DLD1 (cell line): ENCODE measurements around the gene BIRC2.

Source experiments
- in situ Hi-C: cut with HindIII; loops from 2 replicates; pipeline ENCODE4 v1.10.0; 2017; ENCODE audit warnings: low sequenced_read_pairs

BIRC2 gene

GRCh38 chr11:102322560-102322959, 24.5 kb upstream of the BIRC2 start:
- in situ Hi-C loops, result no loop called here

GRCh38 chr11:102323542-102324251, 23.3 kb upstream of the BIRC2 start:
- in situ Hi-C loops, result no loop called here

- in situ Hi-C loops, result no loop called here
These were observed 21.9 kb upstream of the BIRC2 start for GRCh38 chr11:102325088-102325487.

- in situ Hi-C loops, result no loop called here
These were observed 18.3 kb upstream of the BIRC2 start for GRCh38 chr11:102328748-102329147.

DNA sequence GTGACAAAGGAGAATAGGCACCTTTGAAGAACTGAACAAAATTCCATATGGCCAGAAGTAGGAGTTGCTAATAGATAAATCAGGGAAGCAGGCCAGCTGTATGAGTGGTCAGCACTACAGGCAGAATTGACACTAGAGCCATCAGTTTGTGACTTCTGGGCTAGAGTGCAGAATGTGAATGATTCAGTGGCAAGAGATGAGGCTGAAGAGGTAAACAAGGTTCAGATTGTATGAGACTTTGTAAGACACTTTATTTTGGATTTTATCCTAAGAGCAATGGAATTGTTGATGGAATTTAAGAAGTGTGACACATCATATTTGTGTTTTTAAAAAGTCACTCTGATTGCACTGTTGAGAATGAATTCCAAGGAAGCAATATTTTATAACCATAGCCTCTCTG, 16.8 kb upstream of the BIRC2 start:
- in situ Hi-C loops, result no loop called here

DNA sequence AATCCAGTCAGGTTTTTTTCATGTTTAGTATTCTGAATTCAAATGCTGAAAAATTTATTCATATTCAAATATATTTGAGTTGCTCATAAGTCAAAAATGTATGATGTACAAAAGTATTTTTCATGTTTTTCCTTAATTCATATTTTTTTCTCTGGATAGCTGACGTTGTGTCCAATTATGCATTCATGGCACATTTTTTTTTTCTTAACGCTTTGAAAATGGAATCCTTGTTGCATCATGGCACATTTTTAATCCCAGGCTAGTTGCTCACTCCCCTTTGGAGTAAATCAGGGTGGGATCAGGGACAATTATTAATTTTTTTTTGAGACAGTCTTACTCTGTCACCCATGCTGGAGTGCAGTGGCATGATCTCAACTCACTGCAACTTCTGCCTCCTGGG, 15.7 kb upstream of the BIRC2 start:
- in situ Hi-C loops, result no loop called here

DNA sequence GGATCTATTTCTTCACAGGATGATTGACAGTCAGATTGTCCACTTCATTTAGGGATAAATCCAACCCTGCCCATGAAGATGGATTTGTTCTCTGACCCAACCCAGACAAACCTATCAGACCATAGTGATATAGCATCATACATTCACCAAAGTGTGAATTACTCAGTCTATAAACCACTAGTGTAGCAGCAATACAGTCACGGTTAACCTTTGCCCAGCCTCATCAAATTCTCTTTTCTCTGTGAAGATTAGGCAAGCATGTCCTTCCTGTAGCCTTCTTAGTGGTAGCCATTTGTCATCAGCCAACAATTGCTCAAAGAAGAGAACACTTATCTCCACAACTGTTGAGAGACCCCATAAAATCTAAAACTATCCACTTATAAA, 14.4 kb upstream of the BIRC2 start:
- in situ Hi-C loops, result no loop called here

GRCh38 chr11:102338479-102339010, 8.5 kb upstream of the BIRC2 start:
- in situ Hi-C loops, result no loop called here

DNA sequence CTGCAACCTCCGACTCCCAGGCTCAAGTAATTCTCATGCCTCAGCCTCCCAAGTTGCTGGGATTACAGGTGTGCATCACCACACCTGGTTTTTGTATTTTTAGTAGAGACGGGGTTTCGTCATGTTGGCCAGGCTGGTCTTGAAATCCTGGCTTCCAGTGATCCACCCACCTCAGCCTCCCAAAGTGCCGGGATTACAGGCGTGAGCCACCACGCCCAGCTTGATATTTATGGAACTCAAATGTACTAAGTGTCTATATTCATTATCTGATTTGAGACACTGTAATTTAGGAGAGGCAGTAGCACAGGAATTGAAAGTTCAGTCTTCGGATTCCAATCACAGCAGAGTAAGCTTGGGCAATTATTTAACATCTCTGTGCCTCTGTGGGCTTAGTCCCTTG, 5.7 kb upstream of the BIRC2 start:
- in situ Hi-C loops, result loop anchor here (10.0 kb wide), 1 partner anchor 153 kb away; no protein-coding TSS in a partner anchor

GRCh38 chr11:102341844-102342318, 5.1 kb upstream of the BIRC2 start:
- in situ Hi-C loops, result loop anchor here (10.0 kb wide), 1 partner anchor 153 kb away; no protein-coding TSS in a partner anchor

DNA sequence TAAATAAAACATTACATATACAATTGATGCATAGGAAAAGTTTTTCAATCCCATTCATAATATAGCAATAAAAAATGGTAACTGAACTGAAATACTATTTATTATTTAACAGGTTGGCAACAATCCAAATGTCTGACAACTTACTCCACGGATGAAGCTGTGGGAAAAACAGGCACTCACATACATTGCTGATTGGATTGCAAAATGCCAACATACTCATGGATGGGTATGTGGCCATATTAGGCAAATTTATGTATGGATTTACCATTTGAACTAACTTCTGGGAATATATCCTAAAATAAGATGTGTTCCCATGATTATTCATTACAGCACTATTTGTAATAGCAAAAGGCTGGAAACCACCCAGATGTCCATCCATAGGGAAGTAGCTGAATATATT, 3.2 kb upstream of the BIRC2 start:
- in situ Hi-C loops, result loop anchor here (10.0 kb wide), 1 partner anchor 151 kb away; no protein-coding TSS in a partner anchor

DNA sequence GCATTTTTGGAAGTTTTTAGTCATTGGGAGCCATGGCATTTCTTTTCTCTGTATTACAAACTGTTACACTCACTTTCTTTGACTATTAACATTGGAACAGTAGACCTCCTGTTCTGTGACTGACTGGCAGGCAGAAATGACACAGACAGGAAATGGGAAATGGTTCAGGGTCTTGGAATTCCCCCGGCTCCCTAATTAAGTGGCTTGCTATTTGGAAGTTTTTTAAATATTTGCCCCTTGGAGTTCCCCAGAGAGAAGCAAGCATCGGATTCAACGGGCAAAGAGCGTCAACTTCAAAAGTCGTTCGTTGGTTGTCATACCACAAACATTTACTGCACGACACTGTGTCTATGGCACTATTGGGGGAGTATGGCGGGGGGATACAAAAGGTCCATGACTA, 1.1 kb upstream of the BIRC2 start:
- in situ Hi-C loops, result loop anchor here (5.0 to 10.0 kb wide), 2 partner anchors 149 to 266 kb away; no protein-coding TSS in a partner anchor

DNA sequence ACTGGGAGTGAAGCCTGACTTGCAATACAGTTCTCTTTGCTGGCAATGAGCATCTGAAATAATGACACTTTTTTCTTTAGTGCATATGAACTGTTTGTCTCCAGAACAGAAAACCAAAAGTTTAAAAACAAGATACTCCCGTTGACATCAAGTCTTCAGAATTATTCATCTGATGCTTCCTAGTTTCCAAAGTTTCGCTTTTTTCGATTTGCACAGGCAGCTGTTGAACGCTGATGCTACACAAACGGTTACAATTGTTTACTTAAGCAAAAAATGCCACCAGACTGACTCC, 612 bp upstream of the BIRC2 start:
- in situ Hi-C loops, result loop anchor here (5.0 to 10.0 kb wide), 2 partner anchors 148 to 266 kb away; no protein-coding TSS in a partner anchor

DNA sequence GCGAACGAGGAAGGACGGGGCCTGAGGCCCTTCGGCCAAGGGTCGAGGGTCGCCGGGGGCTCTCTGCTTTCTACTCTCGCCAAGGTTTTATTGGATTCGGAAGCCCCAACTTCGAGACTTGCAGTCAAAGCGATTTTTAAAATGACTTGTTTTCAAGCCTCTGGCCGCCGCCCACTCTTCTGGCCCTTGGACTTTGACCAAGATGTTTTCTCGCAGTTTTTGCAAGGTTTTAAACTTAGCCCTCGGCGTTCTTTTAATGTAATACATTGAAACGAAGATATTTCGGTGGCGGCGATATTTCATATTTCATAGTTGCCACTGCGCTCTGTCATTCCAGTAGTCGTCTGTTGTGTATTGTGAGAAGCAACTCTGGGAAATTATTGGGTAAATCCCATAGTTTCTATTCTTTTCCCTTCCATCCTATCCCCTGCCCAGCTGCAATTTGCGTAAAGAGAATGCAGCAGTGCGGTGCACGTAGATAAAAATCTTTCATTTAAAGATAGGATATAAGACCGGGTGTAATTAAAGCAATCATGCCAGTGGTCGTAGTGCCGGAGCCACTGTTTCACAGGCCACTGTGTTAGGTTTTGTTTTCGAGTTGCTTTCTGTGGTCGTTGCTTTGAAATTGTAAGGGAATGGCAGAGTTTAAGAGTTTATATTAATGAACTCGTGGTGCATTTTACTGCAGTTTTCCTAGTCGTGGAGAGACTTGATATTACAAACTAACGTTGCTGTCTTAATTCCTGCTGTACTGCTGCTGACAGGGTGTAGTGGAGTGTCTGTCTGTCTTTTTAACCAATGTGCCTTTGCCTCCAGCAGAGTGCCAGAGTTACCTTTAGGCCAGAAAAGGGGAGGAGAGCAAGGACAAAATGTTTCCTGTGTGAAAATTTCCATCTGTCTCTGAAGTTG, 702 bp downstream of the BIRC2 start:
- in situ Hi-C loops, result loop anchor here (5.0 to 10.0 kb wide), 2 partner anchors 147 to 265 kb away; no protein-coding TSS in a partner anchor

GRCh38 chr11:102357116-102357515, 10.1 kb downstream of the BIRC2 start:
- in situ Hi-C loops, result loop anchor here (5.0 kb wide), 1 partner anchor 90 kb away; no protein-coding TSS in a partner anchor

DNA sequence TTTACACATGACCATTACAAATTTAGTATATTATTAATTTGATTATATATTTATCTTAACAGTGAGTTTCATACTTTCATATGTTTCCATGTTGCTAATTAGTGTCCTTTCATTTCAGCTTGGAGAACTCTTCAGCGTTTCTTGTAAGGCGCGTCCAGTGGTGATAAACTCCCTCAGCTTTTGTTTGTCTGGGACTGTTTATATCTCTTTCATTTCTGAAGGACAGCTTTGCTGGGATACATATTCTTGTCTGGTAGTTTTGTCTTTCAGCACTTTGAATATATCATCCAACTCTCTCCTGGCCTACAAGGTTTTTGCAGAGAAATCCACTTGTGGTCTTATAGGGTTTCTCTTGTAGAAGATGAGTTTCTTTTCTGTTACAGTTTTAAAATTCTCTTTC, 12.4 kb downstream of the BIRC2 start:
- in situ Hi-C loops, result loop anchor here (5.0 kb wide), 1 partner anchor 92 kb away; no protein-coding TSS in a partner anchor

- in situ Hi-C loops, result no loop called here
These were observed 13.7 kb downstream of the BIRC2 start for GRCh38 chr11:102360681-102361080.

DNA sequence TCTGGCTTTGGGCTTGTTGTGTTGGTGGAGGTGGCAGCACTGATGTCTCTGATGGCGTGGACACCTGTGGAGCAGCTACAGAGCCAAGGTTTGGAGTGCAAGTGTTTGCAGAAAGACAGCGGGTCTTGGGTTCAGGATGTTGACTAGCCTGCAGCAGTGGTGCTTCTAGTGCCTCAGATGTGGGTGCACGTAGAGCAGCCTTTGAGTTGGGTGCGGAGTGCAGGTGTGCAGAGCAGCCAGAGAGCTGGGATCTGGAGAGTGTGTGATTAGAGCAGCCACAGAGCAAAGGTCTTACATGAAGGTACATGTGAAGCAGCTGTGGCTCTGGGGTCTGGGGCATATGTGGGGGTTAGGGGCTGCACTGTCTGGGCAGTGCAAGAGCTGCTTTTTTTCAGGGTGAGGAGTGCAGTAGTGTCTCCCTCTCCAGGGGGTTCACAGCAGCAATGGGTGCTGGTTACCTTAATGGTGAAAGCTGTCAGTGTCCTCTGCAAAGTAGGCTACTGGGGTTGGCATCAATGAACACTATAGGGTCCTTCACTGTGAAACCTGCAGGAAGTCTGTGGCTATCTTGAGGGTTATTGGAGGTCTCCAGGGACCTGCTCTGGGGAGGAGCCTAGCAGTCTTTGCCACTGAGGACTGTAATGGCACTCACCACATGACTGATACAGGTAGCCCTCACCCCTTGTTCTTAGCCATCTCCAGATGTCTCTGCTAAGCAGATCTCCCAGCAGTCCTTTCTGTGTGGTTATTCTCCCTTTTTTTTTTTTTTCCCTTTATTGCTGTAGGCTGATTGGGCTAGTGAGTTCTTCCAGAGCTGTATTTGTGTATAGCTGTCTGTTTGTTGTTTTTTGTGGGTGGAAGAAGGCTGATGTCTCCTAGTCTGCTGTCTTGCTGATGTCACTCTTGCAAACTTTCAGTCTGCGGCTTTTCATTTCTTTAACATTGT, 14.3 kb downstream of the BIRC2 start:
- in situ Hi-C loops, result no loop called here

- in situ Hi-C loops, result no loop called here
These were observed 18.0 kb downstream of the BIRC2 start for GRCh38 chr11:102364991-102365390.

DNA sequence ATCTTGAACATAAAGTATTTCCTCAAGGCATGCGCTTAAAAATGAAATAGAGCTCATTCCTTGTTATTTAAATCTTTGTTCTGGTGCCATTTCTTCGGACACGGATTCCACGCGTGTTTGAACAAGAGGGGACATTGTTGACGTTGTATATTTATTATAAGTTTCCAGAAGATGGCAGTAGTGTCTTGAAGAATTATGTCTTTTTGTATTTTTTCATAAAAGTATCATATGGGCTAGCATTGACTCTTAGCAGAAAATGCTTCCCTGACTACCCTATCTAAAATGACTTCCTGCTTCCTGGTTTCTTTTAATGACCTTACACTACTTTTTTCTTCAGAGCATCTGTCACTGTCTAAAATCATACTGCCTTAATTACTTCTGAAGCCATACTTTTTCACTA, 20.4 kb downstream of the BIRC2 start:
- in situ Hi-C loops, result no loop called here
